Choroid plexus epithelial cell (primary cell): ENCODE results near the gene XPR1.

Experiments
- DNase-seq: peaks from one replicate; pipeline ENCODE4 v3.0.0-alpha.2; 2010; ENCODE audit warnings: low read depth
- H3K4me3 ChIP-seq: 2 replicates; pipeline ENCODE4 v1.5.1; 2011; ENCODE audit warnings: low read depth, mild to moderate bottlenecking, control low read depth, low read length, moderate library complexity
- TF ChIP-seq, protein P1 (sequence below): conservative IDR thresholded peaks from 2 replicates; pipeline ENCODE4 v1.5.1; 2011; ENCODE audit warnings: low read depth, mild to moderate bottlenecking, control low read depth, inconsistent platforms, low read length, moderate library complexity

Gene XPR1

DNA sequence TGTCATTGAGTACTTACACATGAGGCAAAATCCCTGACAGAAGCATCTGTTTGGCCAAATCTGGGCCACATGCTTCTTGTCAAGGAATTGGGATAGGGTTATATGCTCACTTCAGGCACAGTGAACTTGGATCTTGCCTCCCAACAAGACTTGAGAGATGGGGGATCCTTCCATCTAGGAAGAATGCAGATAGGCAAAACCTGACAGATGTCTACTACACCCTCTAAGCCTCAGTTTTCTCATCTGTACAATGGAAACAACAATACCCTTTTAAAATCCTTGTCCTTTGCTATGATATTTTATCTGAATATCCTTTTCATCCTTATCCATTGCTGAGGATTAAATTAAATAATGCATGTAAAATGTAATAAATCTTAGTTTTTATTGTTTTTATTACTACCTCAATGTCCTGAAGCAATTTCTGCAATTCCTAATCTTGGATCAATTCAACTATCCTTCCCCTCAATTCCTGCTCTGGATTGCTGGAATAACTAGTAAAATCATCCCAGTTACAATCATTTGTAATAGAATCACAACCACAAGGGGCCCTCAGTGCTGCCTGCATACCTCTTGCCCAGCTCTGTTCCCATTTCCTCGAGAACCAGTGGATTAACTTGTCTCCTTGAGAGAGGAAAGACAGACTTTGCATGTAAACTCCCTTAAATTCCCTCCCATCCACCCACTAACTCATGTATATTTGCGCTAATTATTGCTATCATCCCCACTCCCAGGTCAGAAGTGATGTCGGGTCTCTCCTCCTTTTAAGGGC lies 8.1 kb upstream of the XPR1 start:
- DNase-seq, result peak; percentile 70
- TF ChIP-seq, protein P1, sequence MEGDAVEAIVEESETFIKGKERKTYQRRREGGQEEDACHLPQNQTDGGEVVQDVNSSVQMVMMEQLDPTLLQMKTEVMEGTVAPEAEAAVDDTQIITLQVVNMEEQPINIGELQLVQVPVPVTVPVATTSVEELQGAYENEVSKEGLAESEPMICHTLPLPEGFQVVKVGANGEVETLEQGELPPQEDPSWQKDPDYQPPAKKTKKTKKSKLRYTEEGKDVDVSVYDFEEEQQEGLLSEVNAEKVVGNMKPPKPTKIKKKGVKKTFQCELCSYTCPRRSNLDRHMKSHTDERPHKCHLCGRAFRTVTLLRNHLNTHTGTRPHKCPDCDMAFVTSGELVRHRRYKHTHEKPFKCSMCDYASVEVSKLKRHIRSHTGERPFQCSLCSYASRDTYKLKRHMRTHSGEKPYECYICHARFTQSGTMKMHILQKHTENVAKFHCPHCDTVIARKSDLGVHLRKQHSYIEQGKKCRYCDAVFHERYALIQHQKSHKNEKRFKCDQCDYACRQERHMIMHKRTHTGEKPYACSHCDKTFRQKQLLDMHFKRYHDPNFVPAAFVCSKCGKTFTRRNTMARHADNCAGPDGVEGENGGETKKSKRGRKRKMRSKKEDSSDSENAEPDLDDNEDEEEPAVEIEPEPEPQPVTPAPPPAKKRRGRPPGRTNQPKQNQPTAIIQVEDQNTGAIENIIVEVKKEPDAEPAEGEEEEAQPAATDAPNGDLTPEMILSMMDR, result peak; percentile 74
- no peak overlapping the region for H3K4me3 ChIP-seq

DNA sequence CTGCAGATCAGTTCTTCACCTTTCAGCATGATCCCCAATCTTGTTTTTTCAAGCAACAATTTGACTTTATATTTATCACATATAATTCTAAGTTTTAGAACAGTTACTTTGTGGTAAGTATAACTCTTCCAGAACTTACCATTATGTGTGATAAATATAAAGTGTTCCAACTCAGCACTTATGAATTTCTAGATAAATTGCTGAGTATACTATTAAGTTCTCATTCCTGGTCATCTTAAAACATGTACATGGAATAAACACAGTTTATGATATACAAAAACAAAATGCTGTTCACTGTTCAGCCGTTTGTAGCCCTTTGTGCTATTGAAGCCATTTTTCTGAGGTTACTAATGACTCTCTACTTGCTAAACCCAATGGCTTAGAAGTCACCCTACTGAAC lies 5.1 kb upstream of the XPR1 start:
- H3K4me3 ChIP-seq, result no peak overlapping the region
- TF ChIP-seq, protein P1, result no peak
- no peak for DNase-seq

DNA sequence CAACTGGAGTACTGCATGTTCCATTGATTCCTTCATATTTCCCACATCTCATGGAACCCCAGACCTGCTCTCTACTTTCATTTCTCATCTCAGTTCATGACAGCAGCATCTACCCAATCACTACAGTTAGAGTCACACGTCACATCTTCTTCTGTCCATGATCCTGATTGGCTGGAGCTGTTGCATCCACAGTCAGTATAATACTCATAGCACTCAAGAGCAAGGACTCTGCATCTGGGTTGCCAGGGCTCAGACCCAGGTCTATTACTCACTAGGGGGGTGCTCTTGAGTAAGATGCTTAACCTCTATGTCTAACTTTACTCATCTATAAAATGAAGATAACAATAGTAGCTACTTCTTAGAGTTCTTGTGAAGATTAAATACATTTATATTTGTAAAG lies 4.4 kb upstream of the XPR1 start:
- no peak overlapping the region for H3K4me3 ChIP-seq
- no peak for DNase-seq
- TF ChIP-seq, protein P1, result no peak

DNA sequence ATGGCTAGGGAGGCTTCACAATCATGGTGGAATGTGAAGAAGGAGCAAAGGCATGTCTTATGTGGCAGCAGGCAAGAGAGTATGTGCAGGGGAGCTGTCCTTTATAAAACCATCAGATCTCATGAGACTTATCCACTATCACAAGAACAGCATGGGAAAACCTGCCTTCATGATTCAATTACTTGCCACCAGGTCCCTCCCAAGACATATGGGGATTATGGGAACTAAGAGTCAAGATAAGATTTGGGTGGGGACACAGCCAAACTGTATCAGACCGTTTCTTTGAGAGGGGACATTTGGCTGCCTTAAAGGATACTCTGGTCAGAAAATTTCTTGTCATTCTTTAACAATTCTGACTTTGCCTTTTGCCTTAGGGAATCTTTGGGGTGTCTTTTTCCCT lies 3.2 kb upstream of the XPR1 start:
- TF ChIP-seq, protein P1, result no peak
- no peak overlapping the region for H3K4me3 ChIP-seq
- no peak for DNase-seq

DNA sequence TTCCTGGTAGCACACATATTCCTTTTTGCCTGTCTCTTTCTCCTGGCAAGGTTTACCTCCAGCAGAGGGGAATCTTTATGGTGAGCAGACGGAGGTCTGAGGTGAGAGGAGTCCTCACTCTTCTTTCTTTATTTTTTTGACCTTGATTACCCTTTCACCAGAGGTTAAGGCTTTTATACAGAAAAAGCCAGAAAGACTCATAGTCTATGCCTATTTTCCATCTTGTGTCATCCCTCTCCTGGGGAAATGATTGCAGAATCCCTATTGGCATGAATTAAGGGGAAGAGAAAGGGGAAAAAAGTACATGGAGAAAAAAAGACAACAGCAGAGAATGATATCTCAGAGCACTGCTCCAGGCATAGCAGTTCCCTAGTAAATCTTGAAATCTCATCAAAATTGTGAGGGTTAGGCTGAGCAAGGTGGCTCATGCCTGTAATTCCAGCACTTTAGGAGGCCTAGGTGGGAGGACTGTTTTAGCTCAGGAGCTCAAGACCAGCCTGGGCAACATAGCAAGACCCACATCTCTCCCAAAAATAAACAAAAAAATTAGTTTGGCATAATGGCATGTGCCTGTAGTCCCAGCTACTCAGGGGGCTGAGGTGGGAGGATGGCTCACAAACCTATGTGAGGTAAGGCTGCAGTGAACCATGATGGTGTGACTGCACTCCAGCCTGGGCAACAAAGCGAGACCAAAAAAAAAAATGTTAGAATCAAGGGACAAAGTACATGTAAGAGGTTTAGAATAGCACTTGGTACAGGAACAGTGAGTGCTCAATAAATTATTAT lies 1.2 kb upstream of the XPR1 start:
- no peak for DNase-seq
- no peak overlapping the region for H3K4me3 ChIP-seq

DNA sequence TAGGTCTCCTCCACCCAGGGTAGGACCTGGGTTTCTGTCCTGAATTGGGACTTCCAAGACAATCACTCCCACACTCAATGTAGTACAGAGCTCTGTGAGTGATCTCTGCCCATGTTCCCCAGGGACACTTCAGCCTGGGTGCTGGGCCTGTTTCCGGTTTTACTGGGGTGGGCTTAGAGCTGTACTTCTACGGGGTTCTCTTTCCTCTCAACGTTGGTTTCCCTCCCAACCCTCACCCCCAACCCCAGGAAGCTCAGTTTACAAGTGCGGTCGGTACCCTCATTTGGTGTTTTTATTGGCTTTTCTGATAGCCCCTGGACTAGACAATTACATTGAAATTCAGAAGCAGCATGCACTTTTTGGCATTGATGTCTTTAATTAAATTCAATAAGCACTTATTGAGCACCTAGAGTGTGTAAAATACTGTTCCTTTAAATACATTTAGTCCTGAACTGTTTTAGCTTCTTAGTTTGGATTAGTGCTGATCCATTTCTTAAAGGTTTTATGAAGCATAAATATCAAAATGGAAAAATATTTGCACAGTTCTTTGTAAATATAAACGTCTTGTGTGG lies 542 bp upstream of the XPR1 start:
- no peak for DNase-seq
- TF ChIP-seq, protein P1, result no peak
- no peak overlapping the region for H3K4me3 ChIP-seq

More for the DNA sequence above, 1.2 kb upstream of the XPR1 start:
- TF ChIP-seq, protein P1, result no peak
